Gastroesophageal sphincter (tissue), 3 donors: ENCODE results near the gene NEUROG1.

Source experiments
- POLR2A ChIP-seq, 2 donors: fragments of 450-650 bp; IDR thresholded peaks; one replicate each; pipeline ENCODE4 v1.6.1; 2017; ENCODE audit warnings: antibody characterized with exemption in 2 of 2, mild to moderate bottlenecking in 2 of 2, moderate library complexity in 1 of 2
- POLR2AphosphoS5 ChIP-seq: sonication (generic); formaldehyde crosslinking; IDR thresholded peaks from one replicate; pipeline ENCODE4 v1.6.1; 2017; ENCODE audit warnings: antibody characterized with exemption
- TF ChIP-seq, protein P1 (sequence below), 4 experiments: fragments of 200-600 bp in 2 of 4; fragments of 450-650 bp in 2 of 4; sonication (generic) in 1 of 4; IDR thresholded peaks; one replicate each; pipeline ENCODE4 v1.5.1; 2017 to 2019; ENCODE audit warnings: antibody characterized with exemption in 4 of 4, mild to moderate bottlenecking in 2 of 4, moderate library complexity in 2 of 4

DNA sequence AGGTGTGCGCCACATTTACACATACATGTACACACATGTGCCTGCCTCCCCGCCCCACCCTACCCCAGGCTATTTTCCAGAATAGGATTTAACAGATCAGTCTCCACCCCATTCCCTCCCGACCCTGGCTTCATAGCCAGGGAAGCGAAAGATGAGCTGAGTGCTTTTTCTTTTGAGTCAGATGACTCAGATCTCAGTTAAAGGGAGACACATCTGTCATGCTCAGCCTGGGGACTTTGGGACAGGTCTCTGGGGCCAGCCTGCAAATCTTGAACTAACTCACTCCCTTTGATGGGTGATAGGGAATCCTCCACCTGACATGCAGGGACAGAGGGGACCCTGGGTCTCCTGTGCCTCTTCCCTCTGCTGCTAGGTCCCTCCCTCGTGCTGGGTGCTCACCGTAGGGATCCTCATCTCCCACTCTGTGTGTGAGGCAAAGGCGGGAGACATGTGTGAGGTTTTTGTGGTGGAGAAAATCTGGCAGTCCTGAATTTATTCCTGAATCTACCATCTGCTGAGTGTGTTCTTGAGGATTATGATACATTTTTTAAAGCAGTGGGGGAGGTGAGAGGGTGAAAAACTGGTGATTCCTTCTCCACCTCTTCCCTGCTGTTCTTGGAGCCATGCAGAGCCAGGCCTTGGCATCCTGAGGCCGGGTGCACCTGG is 37.7 kb downstream of the NEUROG1 start:
- no peak for TF ChIP-seq POLR2A (IDR thresholded peaks at IDR 0.05)
- TF ChIP-seq POLR2AphosphoS5 = no peak
- TF ChIP-seq, protein P1, sequence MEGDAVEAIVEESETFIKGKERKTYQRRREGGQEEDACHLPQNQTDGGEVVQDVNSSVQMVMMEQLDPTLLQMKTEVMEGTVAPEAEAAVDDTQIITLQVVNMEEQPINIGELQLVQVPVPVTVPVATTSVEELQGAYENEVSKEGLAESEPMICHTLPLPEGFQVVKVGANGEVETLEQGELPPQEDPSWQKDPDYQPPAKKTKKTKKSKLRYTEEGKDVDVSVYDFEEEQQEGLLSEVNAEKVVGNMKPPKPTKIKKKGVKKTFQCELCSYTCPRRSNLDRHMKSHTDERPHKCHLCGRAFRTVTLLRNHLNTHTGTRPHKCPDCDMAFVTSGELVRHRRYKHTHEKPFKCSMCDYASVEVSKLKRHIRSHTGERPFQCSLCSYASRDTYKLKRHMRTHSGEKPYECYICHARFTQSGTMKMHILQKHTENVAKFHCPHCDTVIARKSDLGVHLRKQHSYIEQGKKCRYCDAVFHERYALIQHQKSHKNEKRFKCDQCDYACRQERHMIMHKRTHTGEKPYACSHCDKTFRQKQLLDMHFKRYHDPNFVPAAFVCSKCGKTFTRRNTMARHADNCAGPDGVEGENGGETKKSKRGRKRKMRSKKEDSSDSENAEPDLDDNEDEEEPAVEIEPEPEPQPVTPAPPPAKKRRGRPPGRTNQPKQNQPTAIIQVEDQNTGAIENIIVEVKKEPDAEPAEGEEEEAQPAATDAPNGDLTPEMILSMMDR (IDR thresholded peaks at IDR 0.05) = no peak
